Retina (tissue), 1 donor: ENCODE results near the gene CYP19A1.
A peak's percentile ranks its signal among the peaks of the same experiment; 100 is the strongest.

ENCODE experiments used
- DNase-seq: peaks from one replicate; pipeline ENCODE4 v3.0.0-alpha.2; 2016

The CYP19A1 gene

GRCh38 chr15:51356983-51357382, 18.6 kb upstream of the CYP19A1 start:
- DNase-seq = no peak

- DNase-seq = no peak
These were observed 17.8 kb upstream of the CYP19A1 start for GRCh38 chr15:51356147-51356546.

- no peak for DNase-seq
These were observed 16.7 kb upstream of the CYP19A1 start for GRCh38 chr15:51355096-51355495.

GRCh38 chr15:51353976-51354375, 15.6 kb upstream of the CYP19A1 start:
- DNase-seq = no peak

GRCh38 chr15:51350723-51351122, 12.3 kb upstream of the CYP19A1 start:
- DNase-seq = no peak

- no peak for DNase-seq
These were observed 10.9 kb upstream of the CYP19A1 start for GRCh38 chr15:51349156-51349844.

- DNase-seq = no peak
These were observed 10.3 kb upstream of the CYP19A1 start for GRCh38 chr15:51348688-51349087.

- no peak for DNase-seq
These were observed 7.7 kb upstream of the CYP19A1 start for GRCh38 chr15:51346136-51346535.

GRCh38 chr15:51343466-51343865, 5.1 kb upstream of the CYP19A1 start:
- DNase-seq = no peak

GRCh38 chr15:51342227-51342999, 4.0 kb upstream of the CYP19A1 start:
- no peak for DNase-seq

GRCh38 chr15:51341366-51342226, 3.2 kb upstream of the CYP19A1 start, which contains the start of gene GLDN:
Gene GLDN (plus strand): TSS chr15:51341655. CDS start chr15:51341685, 30 bp downstream.
- peak; percentile 80 for DNase-seq

- DNase-seq = no peak
These were observed 2.6 kb downstream of the CYP19A1 start for GRCh38 chr15:51335538-51336410.

GRCh38 chr15:51335087-51335486, 3.3 kb downstream of the CYP19A1 start:
- DNase-seq = no peak

- DNase-seq = peak; percentile 44
These were observed 4.4 kb downstream of the CYP19A1 start for GRCh38 chr15:51334011-51334451.

GRCh38 chr15:51333571-51333970, 4.8 kb downstream of the CYP19A1 start:
- DNase-seq = no peak

- no peak for DNase-seq
These were observed 5.9 kb downstream of the CYP19A1 start for GRCh38 chr15:51332206-51333147.

- no peak for DNase-seq
These were observed 7.3 kb downstream of the CYP19A1 start for GRCh38 chr15:51331141-51331540.

- DNase-seq = no peak
These were observed 9.5 kb downstream of the CYP19A1 start for GRCh38 chr15:51328926-51329325.

GRCh38 chr15:51327081-51327480, 11.3 kb downstream of the CYP19A1 start:
- no peak for DNase-seq

GRCh38 chr15:51325167-51325566, 13.2 kb downstream of the CYP19A1 start:
- DNase-seq = no peak

- DNase-seq = no peak
These were observed 14.6 kb downstream of the CYP19A1 start for GRCh38 chr15:51323749-51324148.
